Renal pelvis (tissue), 12 donors: ENCODE results near the gene DDA1. TPM values are rescaled to one million over a fixed set of nuclear protein-coding genes. Genes with fewer than 3 reads are reported as not detected.
"Not testable (repeated sequence)": the region's sequence is repeated elsewhere in the genome, so short reads cannot be mapped to it uniquely, and the experiment has no call there.

Source experiments
- DNase-seq: peaks from one replicate; pipeline ENCODE4 v3.0.0-alpha.2; 2013
- long read RNA-seq, 16 experiments: transcript quantifications; one replicate each; lab custom pipeline, GENCODE V29; 2026
- polyA plus RNA-seq, 3 donors: library from polyadenylated mRNA; unstranded; fragments of 120-200 nt; gene quantifications; one replicate each; pipeline ENCODE4 v1.2.1, GENCODE V29; 2013; ENCODE audit not compliant: insufficient read length in 3 of 3

Gene DDA1
- 10 to 100 TPM; 34.6 to 42.5 (median 40.7) TPM for polyA plus RNA-seq
- long read RNA-seq, donor 1, full-length matches to known transcripts = 29 of 29 reads
- long read RNA-seq, donor 1, partial matches to known transcripts = 0 of 29 reads
- long read RNA-seq, donor 1, other reads (novel, unspliced or antisense) = 0 of 29 reads
- long read RNA-seq, donor 2, full-length matches to known transcripts = 27 of 27 reads
- long read RNA-seq, donor 2, partial matches to known transcripts = 0 of 27 reads
- long read RNA-seq, donor 2, other reads (novel, unspliced or antisense) = 0 of 27 reads
- long read RNA-seq, donor 3, full-length matches to known transcripts = 45 of 45 reads
- long read RNA-seq, donor 3, partial matches to known transcripts = 0 of 45 reads
- long read RNA-seq, donor 3, other reads (novel, unspliced or antisense) = 0 of 45 reads
- long read RNA-seq, donor 4, full-length matches to known transcripts = 35 of 35 reads
- long read RNA-seq, donor 4, partial matches to known transcripts = 0 of 35 reads
- long read RNA-seq, donor 4, other reads (novel, unspliced or antisense) = 0 of 35 reads
- long read RNA-seq, donor 5, full-length matches to known transcripts = 17 of 17 reads
- long read RNA-seq, donor 5, partial matches to known transcripts = 0 of 17 reads
- long read RNA-seq, donor 5, other reads (novel, unspliced or antisense) = 0 of 17 reads
- long read RNA-seq, donor 6, full-length matches to known transcripts = 20 of 20 reads
- long read RNA-seq, donor 6, partial matches to known transcripts = 0 of 20 reads
- long read RNA-seq, donor 6, other reads (novel, unspliced or antisense) = 0 of 20 reads
- long read RNA-seq, donor 7, full-length matches to known transcripts = 32 of 37 reads
- long read RNA-seq, donor 7, partial matches to known transcripts = 5 of 37 reads
- long read RNA-seq, donor 7, other reads (novel, unspliced or antisense) = 0 of 37 reads
- long read RNA-seq, donor 8, full-length matches to known transcripts = 21 of 21 reads
- long read RNA-seq, donor 8, partial matches to known transcripts = 0 of 21 reads
- long read RNA-seq, donor 8, other reads (novel, unspliced or antisense) = 0 of 21 reads
- long read RNA-seq, donor 9, full-length matches to known transcripts = 43 of 43 reads
- long read RNA-seq, donor 9, partial matches to known transcripts = 0 of 43 reads
- long read RNA-seq, donor 9, other reads (novel, unspliced or antisense) = 0 of 43 reads
- long read RNA-seq, donor 10, full-length matches to known transcripts = 28 of 28 reads
- long read RNA-seq, donor 10, partial matches to known transcripts = 0 of 28 reads
- long read RNA-seq, donor 10, other reads (novel, unspliced or antisense) = 0 of 28 reads
- long read RNA-seq, donor 11, full-length matches to known transcripts = 24 of 24 reads
- long read RNA-seq, donor 11, partial matches to known transcripts = 0 of 24 reads
- long read RNA-seq, donor 11, other reads (novel, unspliced or antisense) = 0 of 24 reads
- long read RNA-seq, donor 12, full-length matches to known transcripts = 33 of 33 reads
- long read RNA-seq, donor 12, partial matches to known transcripts = 0 of 33 reads
- long read RNA-seq, donor 12, other reads (novel, unspliced or antisense) = 0 of 33 reads
- long read RNA-seq, donor 13, full-length matches to known transcripts = 16 of 16 reads
- long read RNA-seq, donor 13, partial matches to known transcripts = 0 of 16 reads
- long read RNA-seq, donor 13, other reads (novel, unspliced or antisense) = 0 of 16 reads
- long read RNA-seq, donor 14 = 0 reads
- long read RNA-seq, donor 15 = 0 reads
- long read RNA-seq, donor 16, full-length matches to known transcripts = 48 of 48 reads
- long read RNA-seq, donor 16, partial matches to known transcripts = 0 of 48 reads
- long read RNA-seq, donor 16, other reads (novel, unspliced or antisense) = 0 of 48 reads

- DNase-seq = peak; percentile 100
Observed at GRCh38 chr19:17309198-17309964, at the start of gene DDA1. DDA1 (plus strand) TSS chr19:17309563; CDS start chr19:17309655, 92 bp downstream.

- DNase-seq = no peak
Observed at GRCh38 chr19:17259934-17260333, 49.4 kb upstream of the DDA1 start.

GRCh38 chr19:17260842-17261325 is 48.5 kb upstream of the DDA1 start:
- DNase-seq = no peak

GRCh38 chr19:17262557-17262956 is 46.8 kb upstream of the DDA1 start:
- DNase-seq = no peak

GRCh38 chr19:17263712-17264640 is 45.4 kb upstream of the DDA1 start:
- DNase-seq = no peak

GRCh38 chr19:17264641-17264979 is 44.8 kb upstream of the DDA1 start, which contains the start of gene USHBP1:
USHBP1 (minus strand) TSS chr19:17264745; CDS start chr19:17264299, 446 bp downstream.
- no peak for DNase-seq

- no peak for DNase-seq
Observed at GRCh38 chr19:17266026-17266425, 43.3 kb upstream of the DDA1 start.

GRCh38 chr19:17266589-17266974 is 42.8 kb upstream of the DDA1 start:
- no peak for DNase-seq

GRCh38 chr19:17266975-17267788 is 42.2 kb upstream of the DDA1 start, which contains the start of gene BABAM1:
BABAM1 (plus strand) TSS chr19:17267443; CDS start chr19:17268807, 1,364 bp downstream.
- DNase-seq = peak; percentile 99

- DNase-seq = no peak
Observed at GRCh38 chr19:17268754-17269153, 40.6 kb upstream of the DDA1 start.

GRCh38 chr19:17274892-17275291 is 34.5 kb upstream of the DDA1 start:
- DNase-seq = not testable (repeated sequence)

- DNase-seq = no peak
Observed at GRCh38 chr19:17275441-17276175, 33.8 kb upstream of the DDA1 start.

- no peak for DNase-seq
Observed at GRCh38 chr19:17279436-17279835, 29.9 kb upstream of the DDA1 start.

GRCh38 chr19:17281391-17282304 is 27.7 kb upstream of the DDA1 start, which contains the start of gene ANKLE1:
ANKLE1 (plus strand) TSS chr19:17281901; CDS start chr19:17281921, 20 bp downstream.
- DNase-seq = no peak

GRCh38 chr19:17282488-17283125 is 26.8 kb upstream of the DDA1 start:
- peak; percentile 81 for DNase-seq
